Peyer's patch (tissue), 4 donors: ENCODE results near the gene ATP6V0A4.

Experiments
- CTCF ChIP-seq, 6 experiments: fragments of 450-650 bp in 4 of 6; fragments of 200-600 bp in 2 of 6; sonication (generic) in 1 of 6; IDR thresholded peaks; one replicate each; pipeline ENCODE4 v1.5.1; 2017 to 2019; ENCODE audit warnings: antibody characterized with exemption in 6 of 6, mild to moderate bottlenecking in 3 of 6, moderate library complexity in 1 of 6
- POLR2A ChIP-seq, 2 donors: fragments of 450-650 bp; IDR thresholded peaks; one replicate each; pipeline ENCODE4 v1.5.1; 2017; ENCODE audit warnings: antibody characterized with exemption in 2 of 2, mild to moderate bottlenecking in 2 of 2, moderate library complexity in 2 of 2

- TF ChIP-seq CTCF (IDR thresholded peaks at IDR 0.05) = no peak
- TF ChIP-seq POLR2A (IDR thresholded peaks at IDR 0.05) = no peak
Observed at GRCh38 chr7:138684340-138684739, 113.7 kb downstream of the ATP6V0A4 start.
